C4-2B (cell line): ENCODE results near the gene KLF4.

ENCODE experiments used
- CTCF ChIP-seq: fragments of 450-650 bp; conservative IDR thresholded peaks from 2 replicates; pipeline ENCODE4 v1.5.1; 2017; ENCODE audit warnings: mild to moderate bottlenecking
- ZFX ChIP-seq: fragments of 450-650 bp; IDR thresholded peaks from 2 replicates; pipeline ENCODE4 v1.6.1; 2017

DNA sequence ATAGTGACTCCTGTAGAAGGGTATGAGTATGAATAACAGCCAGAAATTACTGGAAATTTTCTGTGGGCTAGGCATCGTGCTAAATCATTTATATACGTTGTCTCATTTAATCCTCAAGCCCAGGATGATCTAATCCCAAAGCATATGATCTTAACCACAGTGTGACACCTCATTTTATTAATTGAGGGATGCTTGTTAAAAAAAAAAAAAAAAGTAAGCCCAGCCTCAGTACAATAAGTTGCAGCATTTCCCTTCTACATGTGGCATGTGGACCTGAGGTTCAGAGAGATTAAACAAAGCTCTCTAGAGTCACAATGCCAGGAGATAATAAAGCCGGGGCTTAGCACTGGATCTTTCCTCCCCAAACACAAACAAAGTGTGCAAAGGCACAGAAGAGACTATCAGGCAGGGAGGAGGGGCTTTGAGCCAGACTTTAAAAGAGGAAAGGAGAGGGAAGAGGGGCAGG is 49.5 kb downstream of the KLF4 start:
- TF ChIP-seq CTCF (no peak), ZFX (no peak)
